GM12872 (cell line): ENCODE results near the gene MYO9A.

Source experiments
- CTCF ChIP-seq: IDR thresholded peaks from 3 replicates; pipeline ENCODE4 v1.5.1; 2011; ENCODE audit warnings: low read depth, mild to moderate bottlenecking, low read length, moderate library complexity; ENCODE audit not compliant: insufficient read depth

MYO9A gene

GRCh38 chr15:72113347-72114031 lies 4.5 kb downstream of the MYO9A start:
- TF ChIP-seq CTCF, result no peak

- TF ChIP-seq CTCF, result no peak
Measured at GRCh38 chr15:72112805-72113204, 5.1 kb downstream of the MYO9A start.

GRCh38 chr15:72112116-72112515 lies 5.8 kb downstream of the MYO9A start:
- TF ChIP-seq CTCF, result no peak

- no peak for TF ChIP-seq CTCF
Measured at GRCh38 chr15:72110355-72110754, 7.6 kb downstream of the MYO9A start.

GRCh38 chr15:72106068-72106467 lies 11.9 kb downstream of the MYO9A start:
- TF ChIP-seq CTCF, result no peak

- TF ChIP-seq CTCF, result no peak
Measured at GRCh38 chr15:72105111-72105510, 12.8 kb downstream of the MYO9A start.

GRCh38 chr15:72099155-72099554 lies 18.8 kb downstream of the MYO9A start:
- TF ChIP-seq CTCF, result no peak
